A549 treated with AZD9567 at 1 μM for 4 hours (cell line): ENCODE measurements around the gene SP1. TPM values are rescaled to one million over a fixed set of nuclear protein-coding genes. Genes with fewer than 3 reads are reported as not detected.

Experiments
- total RNA-seq: library from RNA; stranded (reverse); fragments of 200-300 nt; extraction: Qiagen RNA extraction; gene quantifications from 5 replicates; pipeline ENCODE4 v1.2.3, GENCODE V29; 2022; ENCODE audit not compliant: insufficient read depth

SP1 gene
- total RNA-seq: 18.7 to 23.4 TPM (median 21.2 TPM) in 5 replicates

DNA sequence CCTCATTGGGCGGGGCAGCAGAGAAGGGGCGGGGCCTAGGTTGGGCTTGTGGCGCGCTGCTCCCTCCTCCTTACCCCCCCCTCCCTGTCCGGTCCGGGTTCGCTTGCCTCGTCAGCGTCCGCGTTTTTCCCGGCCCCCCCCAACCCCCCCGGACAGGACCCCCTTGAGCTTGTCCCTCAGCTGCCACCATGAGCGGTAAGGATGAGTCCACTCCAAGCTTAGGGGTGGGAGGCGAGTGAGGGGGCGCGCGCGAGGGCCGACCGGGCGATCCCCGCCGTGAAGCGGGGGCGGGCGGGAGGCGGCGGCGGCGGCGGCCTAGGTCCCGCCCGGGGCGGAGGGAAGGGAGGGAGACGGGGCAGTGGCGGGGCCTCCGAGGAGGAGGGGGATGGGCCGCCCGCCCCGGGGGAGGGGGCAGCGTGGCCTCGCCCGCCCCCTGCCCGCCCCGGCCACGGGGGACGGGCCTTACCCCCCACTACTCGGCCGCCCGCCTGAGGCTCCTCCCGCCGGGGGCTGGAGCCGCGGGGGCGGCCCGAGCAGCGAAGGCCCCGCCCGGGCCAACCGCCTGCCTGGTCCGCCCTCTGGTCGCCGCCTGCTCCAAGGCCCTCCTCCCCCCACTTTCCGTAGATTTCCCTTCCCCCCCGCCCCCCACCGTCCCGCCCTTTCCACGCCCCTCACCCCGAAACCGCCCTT, at the start of gene SP1:
Gene SP1, plus strand, starts transcription at position 73 of the 690 bp plus-strand sequence. Its CDS starts 116 bp downstream, at position 189.

DNA sequence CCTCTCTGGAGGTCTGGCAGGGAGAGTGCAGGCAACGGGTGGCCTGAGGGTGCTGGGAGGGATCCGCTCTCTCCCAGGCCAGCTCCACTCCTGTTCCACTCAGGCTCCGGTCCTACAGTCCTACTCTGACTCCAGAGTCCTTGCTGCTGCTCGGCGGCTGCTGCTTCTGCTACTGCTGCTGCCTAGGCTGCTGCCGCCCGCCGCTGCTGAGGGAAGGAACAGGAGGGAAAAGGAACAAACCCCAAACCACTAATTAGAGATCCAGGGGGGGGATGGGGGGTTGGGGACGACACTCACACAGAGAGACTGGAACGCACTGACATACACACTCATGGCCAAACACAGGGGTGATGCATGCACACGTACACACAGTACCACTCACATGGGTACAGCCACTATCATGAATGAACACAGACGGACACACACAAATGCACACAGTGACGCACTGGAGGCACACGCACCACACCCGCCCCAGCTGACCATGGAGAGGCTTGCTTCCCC, 43.7 kb upstream of the SP1 start, which contains the start of gene SP7:
Gene SP7, minus strand, starts transcription at position 174 of the 501 bp plus-strand sequence. CDS start 708 bp downstream, outside the sequence.

DNA sequence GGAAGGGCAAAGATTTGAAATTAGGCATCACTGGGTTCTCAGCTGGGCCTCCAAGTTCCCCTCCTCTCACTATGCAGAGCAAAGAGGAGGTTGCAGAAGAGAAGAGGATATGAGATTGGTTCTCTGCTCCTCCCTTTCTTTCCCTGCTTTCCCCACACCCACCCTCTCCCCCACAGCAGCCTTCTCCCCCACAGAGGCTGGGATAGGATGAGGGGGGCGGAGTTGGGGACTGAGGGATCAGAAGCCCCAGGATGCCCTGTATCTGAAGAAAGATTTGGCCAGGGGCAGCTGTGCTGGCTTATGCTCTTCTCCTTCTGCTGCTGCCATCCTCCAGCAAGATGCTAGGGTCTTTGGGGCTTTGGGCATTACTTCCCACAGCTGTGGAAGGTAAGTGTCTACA, 43.6 kb downstream of the SP1 start, which contains the start of gene AMHR2:
Gene AMHR2, plus strand, starts transcription at position 259 of the 400 bp plus-strand sequence. Its CDS starts 80 bp downstream, at position 339.

DNA sequence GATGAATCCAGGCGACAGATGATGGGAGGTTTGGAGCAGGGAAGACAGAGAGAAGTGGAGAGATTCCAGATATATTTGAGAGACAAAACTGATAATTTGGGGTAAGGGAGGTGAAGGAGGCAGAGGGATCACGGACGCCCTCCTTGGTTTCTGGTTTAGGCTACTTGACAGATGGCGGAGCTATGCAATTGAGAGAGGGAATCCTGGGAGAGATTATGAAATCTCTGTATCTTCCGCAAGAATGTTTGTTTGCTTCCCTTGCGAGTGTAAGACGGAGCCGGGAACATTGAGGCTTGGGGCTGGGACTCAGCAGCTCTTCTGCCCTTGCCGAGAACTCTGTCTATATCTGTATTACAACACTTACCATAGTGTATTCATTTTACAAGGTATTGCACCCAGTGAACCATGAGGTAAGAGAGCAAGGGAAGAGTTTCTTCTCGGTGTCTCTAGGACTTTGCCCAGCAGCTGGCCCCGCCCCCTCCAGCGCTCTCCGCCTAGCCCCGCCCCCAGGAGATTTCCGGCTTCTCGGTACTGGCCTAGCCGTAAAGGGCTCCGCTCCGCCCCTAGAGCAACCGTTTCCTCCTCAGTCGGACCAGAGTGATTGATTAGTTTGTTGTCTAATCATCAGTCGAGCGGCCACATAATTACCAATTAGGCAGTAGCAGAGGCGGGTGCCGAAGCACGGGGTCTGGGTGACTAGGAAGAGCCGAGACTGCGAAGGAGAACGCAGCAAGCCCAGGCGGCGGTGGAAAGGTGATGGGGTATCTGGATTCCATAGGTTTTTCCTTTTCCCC, 61.3 kb downstream of the SP1 start, which contains the start of gene PRR13:
Gene PRR13, plus strand, starts transcription at position 695 of the 794 bp plus-strand sequence. CDS start 981 bp downstream, outside the sequence.

DNA sequence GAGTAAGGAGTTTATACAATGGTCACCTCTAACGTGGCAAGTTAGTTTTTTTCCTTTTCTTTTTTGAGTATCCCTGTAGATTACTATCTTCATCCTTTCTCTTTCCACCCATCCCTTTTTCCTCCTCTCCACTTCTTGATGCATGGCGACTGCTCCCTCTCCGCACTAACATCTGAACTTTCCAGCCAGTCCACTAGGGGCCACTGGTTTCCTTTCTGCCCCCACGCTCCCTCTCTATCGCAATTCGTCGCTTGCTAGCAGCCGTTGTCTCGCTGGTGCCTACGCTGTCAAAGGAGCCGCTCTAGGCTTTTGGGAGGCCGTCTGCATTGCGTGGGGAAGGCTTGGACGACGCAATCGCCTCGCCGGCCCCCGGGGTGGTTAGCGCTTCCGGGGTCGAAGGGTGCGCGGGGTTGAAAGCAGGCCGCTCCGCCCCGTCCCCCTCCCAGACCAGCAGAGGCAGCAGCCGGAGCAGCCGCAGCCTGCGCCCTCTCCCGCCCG, 71.7 kb downstream of the SP1 start, which contains the start of gene PCBP2:
Gene PCBP2, plus strand, starts transcription at position 442 of the 498 bp plus-strand sequence. CDS start 2,699 bp downstream, outside the sequence.

Other genes starting within 250 kb of the SP1 start
- gene ZNF740, start 199.5 kb upstream of the SP1 start, total RNA-seq: 9.3 to 16.7 TPM (median 14.9 TPM) in 5 replicates
- gene CSAD, start 199.3 kb upstream of the SP1 start, total RNA-seq: 3.9 to 7.6 TPM (median 6.5 TPM) in 5 replicates
- 0.24 to 0.51 TPM (median 0.38 TPM) in 4 of 5 replicates, not detected in the other for gene ITGB7, start 172.9 kb upstream of the SP1 start, total RNA-seq
- gene RARG, start 148.0 kb upstream of the SP1 start, total RNA-seq: 18.2 to 24.2 TPM (median 21.9 TPM) in 5 replicates
- 16.5 to 20.8 TPM (median 19.4 TPM) in 5 replicates for gene ESPL1, start 111.9 kb upstream of the SP1 start, total RNA-seq
- 462 to 512 TPM (median 505 TPM) in 5 replicates for gene PFDN5, start 84.6 kb upstream of the SP1 start, total RNA-seq
- gene MYG1, start 80.5 kb upstream of the SP1 start, total RNA-seq: 85.7 to 101 TPM (median 88.3 TPM) in 5 replicates
- gene AAAS, start 58.6 kb upstream of the SP1 start, total RNA-seq: 78.3 to 97.9 TPM (median 80.5 TPM) in 5 replicates
- gene SP7, start 43.8 kb upstream of the SP1 start, total RNA-seq: 0.03 TPM in 2 of 5 replicates, not detected in the others
- 0.82 to 1.2 TPM (median 0.97 TPM) in 4 of 5 replicates, not detected in the other for gene AMHR2, start 43.7 kb downstream of the SP1 start, total RNA-seq
- 241 to 345 TPM (median 303 TPM) in 5 replicates for gene PRR13, start 61.6 kb downstream of the SP1 start, total RNA-seq
- gene PCBP2, start 71.9 kb downstream of the SP1 start, total RNA-seq: 639 to 671 TPM (median 649 TPM) in 5 replicates
- 5.3 to 15.1 TPM (median 12.7 TPM) in 5 replicates for gene MAP3K12, start 119.3 kb downstream of the SP1 start, total RNA-seq
- 42.4 to 57.5 TPM (median 52.6 TPM) in 5 replicates for gene TARBP2, start 121.1 kb downstream of the SP1 start, total RNA-seq
- gene NPFF, start 127.3 kb downstream of the SP1 start, total RNA-seq: 0.20 TPM in 1 of 5 replicates, not detected in the others
- 18.1 to 21.6 TPM (median 18.2 TPM) in 5 replicates for gene ATF7, start 246.2 kb downstream of the SP1 start, total RNA-seq